BJ (cell line): ENCODE data around the gene KCNQ1. TPM values are rescaled to one million over a fixed set of nuclear protein-coding genes. Genes with fewer than 3 reads are reported as not detected.

Source experiments
- CTCF ChIA-PET: fragments of 350-600 bp; formaldehyde crosslinking; extraction: SDS; loops from one replicate; lab custom pipeline; 2021; ENCODE audit warnings: antibody characterized with exemption, inconsistent platforms; lab: Yijun Ruan, JAX
- POLR2A ChIA-PET: fragments of 300-600 bp; sonication (Branson Sonifier 250); formaldehyde crosslinking; extraction: SDS; loops from one replicate; lab custom pipeline; 2021; ENCODE audit warnings: antibody characterized with exemption; lab: Charles Lee
- DNase-seq: peaks from one replicate; pipeline ENCODE4 v3.0.0-alpha.2; 2011; ENCODE audit warnings: low read depth
- H3K27me3 ChIP-seq: 2 replicates; pipeline ENCODE4 v1.6.0; 2011; ENCODE audit warnings: low read length; ENCODE audit not compliant: control insufficient read depth, insufficient read depth
- H3K36me3 ChIP-seq: 2 replicates; pipeline ENCODE4 v1.5.1; 2011; ENCODE audit warnings: low read length; ENCODE audit not compliant: control insufficient read depth, insufficient read depth
- H3K4me3 ChIP-seq: 2 replicates; pipeline ENCODE4 v1.5.1; 2011; ENCODE audit warnings: low read depth, mild to moderate bottlenecking, control low read depth, low read length
- CTCF ChIP-seq: IDR thresholded peaks from 2 replicates; pipeline ENCODE4 v1.5.1; 2011; ENCODE audit warnings: low read depth, mild to moderate bottlenecking, control low read depth, inconsistent platforms, low read length, moderate library complexity; ENCODE audit not compliant: insufficient read depth
- polyA plus RNA-seq: library from polyadenylated mRNA; depleted of rRNA; stranded (reverse); fragments of >200 nt; gene quantifications from 2 replicates; pipeline ENCODE4 v1.2.3, GENCODE V29; 2011

KCNQ1 gene
- polyA plus RNA-seq, 1 experiment, result not detected

- no peak for DNase-seq
- Histone ChIP-seq H3K36me3 (no peaks in the 10 kb centered on the region), H3K4me3 (no peak overlapping the region), H3K27me3 (peaks cover 2% of the 10 kb centered on the region; the same call in 1 of the 2 replicates)
- CTCF ChIA-PET, result interaction anchor here (1.2 to 14.9 kb wide), 4 partner anchors 98 to 361 kb away, joined by 3 to 772 read pairs (median 8); partner anchors contain the start of gene CDKN1C
- POLR2A ChIA-PET, result no interaction called here
- no peak for TF ChIP-seq CTCF
These were observed 81.4 kb downstream of the KCNQ1 start for GRCh38 chr11:2525941-2526807.

- H3K36me3 ChIP-seq, result no peaks in the 10 kb centered on the region
- POLR2A ChIA-PET, result no interaction called here
- peak; percentile 10; the same call in 1 of the 2 replicates for TF ChIP-seq CTCF
- H3K4me3 ChIP-seq, result no peak overlapping the region
- CTCF ChIA-PET, result interaction anchor here (1.2 to 14.9 kb wide), 3 partner anchors 99 to 360 kb away, joined by 3 to 772 read pairs (median 14); partner anchors contain the start of gene CDKN1C
- H3K27me3 ChIP-seq, result peaks cover 2% of the 10 kb centered on the region; the same call in 1 of the 2 replicates
- DNase-seq, result no peak
These were observed 82.1 kb downstream of the KCNQ1 start for GRCh38 chr11:2526808-2527381.

- no peak for TF ChIP-seq CTCF
- CTCF ChIA-PET, result interaction anchor here (3.7 to 14.9 kb wide), 2 partner anchors 107 to 359 kb away, joined by 14 to 772 read pairs; partner anchors contain the start of gene CDKN1C
- Histone ChIP-seq H3K36me3 (no peaks in the 10 kb centered on the region), H3K27me3 (peaks cover 2% of the 10 kb centered on the region; the same call in 1 of the 2 replicates), H3K4me3 (no peak overlapping the region)
- POLR2A ChIA-PET, result no interaction called here
- no peak for DNase-seq
These were observed 82.9 kb downstream of the KCNQ1 start for GRCh38 chr11:2527621-2528291.

GRCh38 chr11:2528301-2529050, 83.7 kb downstream of the KCNQ1 start:
- Histone ChIP-seq H3K27me3 (peaks cover 2% of the 10 kb centered on the region; the same call in 1 of the 2 replicates), H3K4me3 (no peak overlapping the region), H3K36me3 (no peaks in the 10 kb centered on the region)
- POLR2A ChIA-PET, result no interaction called here
- CTCF ChIA-PET, result interaction anchor here (0.7 to 14.9 kb wide), 4 partner anchors 12 to 358 kb away, joined by 3 to 772 read pairs (median 52); partner anchors contain the start of gene CDKN1C
- no peak for DNase-seq
- no peak for TF ChIP-seq CTCF
